Prostate gland (tissue), 2 donors: Measurements from ENCODE around the gene SUPT6H. TPM values are rescaled to one million over a fixed set of nuclear protein-coding genes. Genes with fewer than 3 reads are reported as not detected.

Experiments used
- DNase-seq: peaks from one replicate; pipeline ENCODE4 v3.0.0-alpha.2; 2019; ENCODE audit warnings: low spot score
- H3K27ac ChIP-seq, 2 donors: fragments of 200-600 bp; sonication (generic); 2 replicates each; pipeline ENCODE4 v1.5.1; 2017 to 2019
- H3K27me3 ChIP-seq: fragments of 200-600 bp; sonication (generic); replicated peaks from 2 replicates; pipeline ENCODE4 v1.5.1; 2019; ENCODE audit not compliant: insufficient read depth
- H3K36me3 ChIP-seq, 2 donors: fragments of 200-600 bp; sonication (generic); 1 replicate in 1 of 2; 2 replicates in 1 of 2; pipeline versions ENCODE4 v1.5.1 to v1.8.1; 2017 to 2019
- H3K4me1 ChIP-seq: fragments of 200-600 bp; sonication (generic); replicated peaks from 2 replicates; pipeline ENCODE4 v1.5.1; 2019
- H3K4me3 ChIP-seq, 2 donors: fragments of 200-600 bp; sonication (generic); 2 replicates each; pipeline ENCODE4 v1.5.1; 2017 to 2019
- H3K9me3 ChIP-seq: fragments of 200-600 bp; sonication (generic); 2 replicates; pipeline ENCODE4 v1.5.1; 2017
- POLR2A ChIP-seq: fragments of 450-650 bp; IDR thresholded peaks from one replicate; pipeline ENCODE4 v1.6.1; 2016; ENCODE audit warnings: antibody characterized with exemption, mild to moderate bottlenecking
- POLR2AphosphoS5 ChIP-seq: sonication (generic); formaldehyde crosslinking; IDR thresholded peaks from one replicate; pipeline ENCODE4 v1.6.1; 2017; ENCODE audit warnings: antibody characterized with exemption
- WGBS: methylation state at CpG from one replicate; pipeline ENCODE4 v1.1.5; 2018; 5-methylcytosine and 5-hydroxymethylcytosine counted together
- intact Hi-C: fragments of 100-400 bp; cut with DNase I; formaldehyde crosslinking; loops from one replicate; pipeline ENCODE4 v1.14.2; 2022
- total RNA-seq, 2 donors: library from RNA; depleted of rRNA; stranded (reverse); fragments of >200 nt; gene quantifications; one replicate each; pipeline ENCODE4 v1.1.0, GENCODE V29; 2016
- TF ChIP-seq, protein P1 (sequence below), 4 experiments: fragments of 200-600 bp in 2 of 4; fragments of 450-650 bp in 2 of 4; sonication (generic) in 2 of 4; IDR thresholded peaks; 1 replicate in 3 of 4; 2 replicates in 1 of 4; pipeline ENCODE4 v1.5.1; 2016 to 2019; ENCODE audit warnings: antibody characterized with exemption in 4 of 4, mild to moderate bottlenecking in 2 of 4, moderate library complexity in 2 of 4

SUPT6H gene
- total RNA-seq, 2 donors from 2014 or later: 52.7 to 138 TPM

DNA sequence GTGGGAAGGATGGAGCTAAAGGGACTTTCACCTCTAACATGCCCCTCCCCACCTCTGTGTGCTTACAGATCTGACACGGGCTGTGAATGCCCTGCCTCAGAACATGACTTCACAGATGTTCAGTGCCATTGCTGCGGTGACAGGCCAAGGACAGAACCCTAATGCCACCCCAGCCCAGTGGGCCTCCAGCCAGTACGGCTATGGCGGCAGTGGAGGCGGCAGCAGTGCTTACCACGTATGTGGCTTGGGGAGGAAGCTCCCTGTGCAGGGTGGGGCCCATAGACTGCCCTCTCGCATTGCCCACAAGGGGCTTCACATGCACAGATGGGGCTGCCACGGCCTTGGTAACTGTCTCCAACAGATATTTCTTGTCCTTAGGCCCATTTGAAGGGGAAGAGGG, 38.3 kb downstream of the SUPT6H start:
- no peak for DNase-seq
- no peak for TF ChIP-seq POLR2AphosphoS5
- TF ChIP-seq, protein P1, sequence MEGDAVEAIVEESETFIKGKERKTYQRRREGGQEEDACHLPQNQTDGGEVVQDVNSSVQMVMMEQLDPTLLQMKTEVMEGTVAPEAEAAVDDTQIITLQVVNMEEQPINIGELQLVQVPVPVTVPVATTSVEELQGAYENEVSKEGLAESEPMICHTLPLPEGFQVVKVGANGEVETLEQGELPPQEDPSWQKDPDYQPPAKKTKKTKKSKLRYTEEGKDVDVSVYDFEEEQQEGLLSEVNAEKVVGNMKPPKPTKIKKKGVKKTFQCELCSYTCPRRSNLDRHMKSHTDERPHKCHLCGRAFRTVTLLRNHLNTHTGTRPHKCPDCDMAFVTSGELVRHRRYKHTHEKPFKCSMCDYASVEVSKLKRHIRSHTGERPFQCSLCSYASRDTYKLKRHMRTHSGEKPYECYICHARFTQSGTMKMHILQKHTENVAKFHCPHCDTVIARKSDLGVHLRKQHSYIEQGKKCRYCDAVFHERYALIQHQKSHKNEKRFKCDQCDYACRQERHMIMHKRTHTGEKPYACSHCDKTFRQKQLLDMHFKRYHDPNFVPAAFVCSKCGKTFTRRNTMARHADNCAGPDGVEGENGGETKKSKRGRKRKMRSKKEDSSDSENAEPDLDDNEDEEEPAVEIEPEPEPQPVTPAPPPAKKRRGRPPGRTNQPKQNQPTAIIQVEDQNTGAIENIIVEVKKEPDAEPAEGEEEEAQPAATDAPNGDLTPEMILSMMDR (IDR thresholded peaks at IDR 0.05): no peak
- no peak for TF ChIP-seq POLR2A
- WGBS: 88% methylated on average over 8 of the region's 8 CpGs
- intact Hi-C loops: no loop called here
- H3K4me1 ChIP-seq: no peaks in the 10 kb centered on the region
- H3K4me3 ChIP-seq: no peak overlapping the region
- peaks cover 41 to 42% of the 10 kb centered on the region in 2 donors for H3K36me3 ChIP-seq
- no peaks in the 10 kb centered on the region for H3K9me3 ChIP-seq
- no peaks in the 10 kb centered on the region for H3K27me3 ChIP-seq
- no peak overlapping the region for H3K27ac ChIP-seq

DNA sequence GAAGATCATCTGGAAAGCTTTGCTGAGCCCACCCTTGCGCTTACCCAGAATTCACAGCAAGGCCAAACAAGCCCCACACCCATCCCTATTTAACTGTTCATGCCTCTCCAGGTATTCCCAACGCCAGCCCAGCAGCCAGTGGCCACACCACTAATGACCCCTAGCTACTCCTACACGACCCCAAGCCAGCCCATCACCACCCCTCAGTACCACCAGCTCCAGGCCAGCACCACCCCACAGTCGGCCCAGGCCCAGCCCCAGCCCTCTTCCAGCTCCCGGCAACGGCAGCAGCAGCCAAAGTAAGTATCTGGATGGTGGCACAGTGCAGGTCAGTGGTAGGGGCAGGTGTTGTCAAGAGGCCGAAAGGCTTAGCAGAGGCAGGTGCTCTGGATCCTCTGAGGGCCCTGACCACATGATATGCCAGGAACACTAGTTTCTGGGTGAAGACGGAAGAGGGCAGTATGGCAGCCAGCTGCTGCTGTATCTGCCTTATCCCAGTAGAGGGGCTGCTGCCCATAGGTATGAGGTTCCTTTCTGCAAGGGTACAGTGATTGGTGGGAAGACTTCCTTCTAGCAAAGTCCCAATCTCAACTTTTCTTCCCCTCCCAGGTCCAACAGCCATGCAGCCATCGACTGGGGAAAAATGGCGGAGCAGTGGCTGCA, 39.0 kb downstream of the SUPT6H start:
- Histone ChIP-seq H3K27ac (no peak overlapping the region), H3K27me3 (no peaks in the 10 kb centered on the region), H3K9me3 (no peaks in the 10 kb centered on the region), H3K4me3 (no peak overlapping the region), H3K36me3 (peaks cover 37 to 38% of the 10 kb centered on the region in 2 donors), H3K4me1 (no peaks in the 10 kb centered on the region)
- TF ChIP-seq POLR2AphosphoS5: no peak
- no peak for TF ChIP-seq POLR2A
- TF ChIP-seq, protein P1 (IDR thresholded peaks at IDR 0.05): no peak
- intact Hi-C loops: no loop called here
- WGBS: 87% methylated on average over 10 of the region's 10 CpGs
- DNase-seq: no peak

DNA sequence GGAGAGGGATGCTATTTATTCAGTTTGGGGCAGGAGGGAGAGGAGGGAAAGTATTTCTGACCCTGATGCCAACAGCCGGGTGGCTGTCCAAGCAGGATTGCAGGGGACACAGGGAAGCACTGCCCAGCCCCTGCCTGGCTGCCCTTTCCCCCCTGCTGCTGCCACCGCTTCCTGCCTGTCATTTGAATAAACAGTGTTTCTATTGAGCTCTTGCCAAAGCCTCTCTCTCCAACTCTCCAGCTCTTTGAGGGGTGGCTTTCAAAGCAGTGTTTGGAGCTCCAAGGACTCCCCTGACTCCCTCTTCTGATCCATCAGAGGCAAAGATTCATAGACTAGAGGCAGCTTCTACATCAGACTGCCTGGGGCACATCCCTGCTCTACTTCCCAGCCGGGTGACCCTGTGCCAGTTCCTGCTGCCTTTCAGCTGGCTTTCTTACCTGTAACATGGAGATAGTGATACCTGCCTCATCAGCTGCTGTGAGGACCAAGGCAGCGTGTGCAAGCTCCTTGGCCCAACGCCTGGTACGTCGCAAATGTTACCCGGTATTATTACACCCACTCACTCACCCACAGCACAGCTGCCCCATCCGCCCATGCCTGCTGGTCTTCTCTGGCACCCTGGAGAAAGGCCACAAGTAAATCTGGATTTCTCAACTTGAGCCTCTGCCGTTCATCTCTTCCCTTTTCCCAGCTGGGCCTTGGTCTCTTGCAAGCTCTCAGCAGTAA, 40.2 kb downstream of the SUPT6H start:
- Histone ChIP-seq H3K4me3 (no peak overlapping the region), H3K27ac (no peak overlapping the region), H3K9me3 (no peaks in the 10 kb centered on the region), H3K36me3 (peaks cover 34 to 37% of the 10 kb centered on the region in 2 donors), H3K27me3 (no peaks in the 10 kb centered on the region), H3K4me1 (no peaks in the 10 kb centered on the region)
- 53% methylated on average over 10 of the region's 10 CpGs for WGBS
- intact Hi-C loops: no loop called here
- no peak for DNase-seq
- no peak for TF ChIP-seq POLR2AphosphoS5
- TF ChIP-seq, protein P1 (IDR thresholded peaks at IDR 0.05): no peak
- no peak for TF ChIP-seq POLR2A

DNA sequence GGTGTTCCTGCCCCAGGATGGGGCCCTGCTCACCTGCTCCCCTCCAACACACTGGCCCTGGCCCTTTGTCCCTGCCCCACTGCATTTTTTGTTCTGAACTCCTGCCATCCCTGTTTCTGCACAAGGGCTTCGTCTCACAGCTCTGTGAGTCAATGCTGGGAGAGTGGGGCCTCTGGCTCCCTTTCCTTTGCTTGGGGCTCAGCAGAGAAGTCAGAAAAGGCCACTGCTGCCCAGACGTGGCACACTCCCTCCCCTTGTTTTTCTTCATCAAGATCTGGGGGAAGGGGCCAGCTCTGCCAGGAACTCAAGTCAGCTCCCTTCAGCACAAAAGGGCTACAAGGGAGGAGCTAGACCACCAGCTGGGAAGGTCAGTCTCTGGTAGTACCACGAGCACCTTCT, 40.7 kb downstream of the SUPT6H start:
- intact Hi-C loops: no loop called here
- no peaks in the 10 kb centered on the region for H3K9me3 ChIP-seq
- no peak overlapping the region for H3K4me3 ChIP-seq
- no peaks in the 10 kb centered on the region for H3K4me1 ChIP-seq
- peaks cover 32 to 35% of the 10 kb centered on the region in 2 donors for H3K36me3 ChIP-seq
- no peak overlapping the region for H3K27ac ChIP-seq
- 57% methylated on average over 3 of the region's 3 CpGs for WGBS
- H3K27me3 ChIP-seq: no peaks in the 10 kb centered on the region
- DNase-seq: no peak
- TF ChIP-seq, protein P1 (IDR thresholded peaks at IDR 0.05): no peak
- TF ChIP-seq POLR2A: no peak
- no peak for TF ChIP-seq POLR2AphosphoS5
